Measurements from ENCODE around the gene KLHL36. TPM values are rescaled to one million over a fixed set of nuclear protein-coding genes. Genes with fewer than 3 reads are reported as not detected.

The KLHL36 gene
- total RNA-seq, 1 experiment from 2014 or later, result 22.0 TPM

DNA sequence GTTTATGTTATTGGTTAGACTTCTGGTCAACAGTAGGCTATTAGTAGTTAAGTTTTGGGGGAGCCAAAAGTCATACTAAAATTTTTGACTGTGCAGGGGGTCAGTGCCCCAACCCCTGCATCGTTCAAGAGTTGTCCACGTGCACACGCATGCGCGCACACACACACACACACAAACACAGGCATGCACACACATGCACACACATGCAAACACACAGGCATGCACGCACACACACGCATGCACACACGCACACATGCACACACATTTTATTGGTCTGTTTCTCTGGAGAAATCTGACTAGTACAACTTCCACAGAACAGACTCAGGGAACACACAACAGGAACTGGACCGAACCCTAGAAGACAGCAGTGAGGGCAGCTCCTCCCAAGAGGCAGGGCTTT is 27.1 kb downstream of the KLHL36 start:
- Histone ChIP-seq H3K27ac (ENCODE audit: low read depth, low read length, poor library complexity, severe bottlenecking) (no peak overlapping the region), H3K4me3 (ENCODE audit: low read depth, low read length, poor library complexity, severe bottlenecking) (no peak overlapping the region), H3K9me3 (ENCODE audit: low read depth, low read length, poor library complexity, severe bottlenecking) (no peaks in the 10 kb centered on the region), H3K4me1 (ENCODE audit: insufficient read depth, low read length, poor library complexity, severe bottlenecking) (no peaks in the 10 kb centered on the region), H3K36me3 (ENCODE audit: insufficient read depth, low read length, poor library complexity, severe bottlenecking) (no peaks in the 10 kb centered on the region), H3K27me3 (replicated peaks; ENCODE audit: insufficient read depth, low read depth, low read length, poor library complexity) (no peaks in the 10 kb centered on the region)
- POLR2A ChIA-PET (ENCODE audit: low non-redundant PET), result no interaction called here
- DNase-seq (ENCODE audit: low spot score), result no peak
- intact Hi-C loops (cut with micrococcal nuclease; ENCODE audit: unreplicated experiment), result no loop called here
- TF ChIP-seq EZH2 (IDR thresholded peaks at IDR 0.05; ENCODE audit: borderline replicate concordance, low read depth, low read length, poor library complexity, severe bottlenecking), result no peak
- TF ChIP-seq, protein P1, sequence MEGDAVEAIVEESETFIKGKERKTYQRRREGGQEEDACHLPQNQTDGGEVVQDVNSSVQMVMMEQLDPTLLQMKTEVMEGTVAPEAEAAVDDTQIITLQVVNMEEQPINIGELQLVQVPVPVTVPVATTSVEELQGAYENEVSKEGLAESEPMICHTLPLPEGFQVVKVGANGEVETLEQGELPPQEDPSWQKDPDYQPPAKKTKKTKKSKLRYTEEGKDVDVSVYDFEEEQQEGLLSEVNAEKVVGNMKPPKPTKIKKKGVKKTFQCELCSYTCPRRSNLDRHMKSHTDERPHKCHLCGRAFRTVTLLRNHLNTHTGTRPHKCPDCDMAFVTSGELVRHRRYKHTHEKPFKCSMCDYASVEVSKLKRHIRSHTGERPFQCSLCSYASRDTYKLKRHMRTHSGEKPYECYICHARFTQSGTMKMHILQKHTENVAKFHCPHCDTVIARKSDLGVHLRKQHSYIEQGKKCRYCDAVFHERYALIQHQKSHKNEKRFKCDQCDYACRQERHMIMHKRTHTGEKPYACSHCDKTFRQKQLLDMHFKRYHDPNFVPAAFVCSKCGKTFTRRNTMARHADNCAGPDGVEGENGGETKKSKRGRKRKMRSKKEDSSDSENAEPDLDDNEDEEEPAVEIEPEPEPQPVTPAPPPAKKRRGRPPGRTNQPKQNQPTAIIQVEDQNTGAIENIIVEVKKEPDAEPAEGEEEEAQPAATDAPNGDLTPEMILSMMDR (conservative IDR thresholded peaks at IDR 0.05; ENCODE audit: low read depth, low read length), result no peak
- no TSS peak for BruUV-seq (replicated peaks)
- CTCF ChIA-PET, result no interaction called here

DNA sequence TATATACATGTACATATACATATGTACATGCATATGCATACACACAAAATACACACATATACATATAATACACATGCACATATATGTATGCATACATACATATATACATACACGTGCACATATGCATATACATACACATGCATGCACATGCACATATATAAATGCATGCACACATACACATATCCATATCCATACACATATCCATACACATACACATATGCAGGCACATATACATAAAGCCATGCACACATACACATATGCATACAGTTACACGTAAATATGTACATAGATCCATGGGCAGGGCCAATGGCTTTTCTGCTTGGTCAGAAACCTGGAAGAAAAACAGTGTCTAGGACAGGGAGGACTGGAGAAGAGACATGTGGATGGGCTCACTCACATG is 27.6 kb downstream of the KLHL36 start:
- no peak for DNase-seq (ENCODE audit: low spot score)
- no peaks in the 10 kb centered on the region for H3K9me3 ChIP-seq (ENCODE audit: low read depth, low read length, poor library complexity, severe bottlenecking)
- TF ChIP-seq EZH2 (IDR thresholded peaks at IDR 0.05; ENCODE audit: borderline replicate concordance, low read depth, low read length, poor library complexity, severe bottlenecking), result no peak
- TF ChIP-seq, protein P1 (conservative IDR thresholded peaks at IDR 0.05; ENCODE audit: low read depth, low read length), result no peak
- no TSS peak for BruUV-seq (replicated peaks)
- no peaks in the 10 kb centered on the region for H3K4me1 ChIP-seq (ENCODE audit: insufficient read depth, low read length, poor library complexity, severe bottlenecking)
- H3K27me3 ChIP-seq (replicated peaks; ENCODE audit: insufficient read depth, low read depth, low read length, poor library complexity), result no peaks in the 10 kb centered on the region
- H3K4me3 ChIP-seq (ENCODE audit: low read depth, low read length, poor library complexity, severe bottlenecking), result no peak overlapping the region
- intact Hi-C loops (cut with micrococcal nuclease; ENCODE audit: unreplicated experiment), result no loop called here
- CTCF ChIA-PET, result no interaction called here
- H3K36me3 ChIP-seq (ENCODE audit: insufficient read depth, low read length, poor library complexity, severe bottlenecking), result no peaks in the 10 kb centered on the region
- no peak overlapping the region for H3K27ac ChIP-seq (ENCODE audit: low read depth, low read length, poor library complexity, severe bottlenecking)
- POLR2A ChIA-PET (ENCODE audit: low non-redundant PET), result no interaction called here

DNA sequence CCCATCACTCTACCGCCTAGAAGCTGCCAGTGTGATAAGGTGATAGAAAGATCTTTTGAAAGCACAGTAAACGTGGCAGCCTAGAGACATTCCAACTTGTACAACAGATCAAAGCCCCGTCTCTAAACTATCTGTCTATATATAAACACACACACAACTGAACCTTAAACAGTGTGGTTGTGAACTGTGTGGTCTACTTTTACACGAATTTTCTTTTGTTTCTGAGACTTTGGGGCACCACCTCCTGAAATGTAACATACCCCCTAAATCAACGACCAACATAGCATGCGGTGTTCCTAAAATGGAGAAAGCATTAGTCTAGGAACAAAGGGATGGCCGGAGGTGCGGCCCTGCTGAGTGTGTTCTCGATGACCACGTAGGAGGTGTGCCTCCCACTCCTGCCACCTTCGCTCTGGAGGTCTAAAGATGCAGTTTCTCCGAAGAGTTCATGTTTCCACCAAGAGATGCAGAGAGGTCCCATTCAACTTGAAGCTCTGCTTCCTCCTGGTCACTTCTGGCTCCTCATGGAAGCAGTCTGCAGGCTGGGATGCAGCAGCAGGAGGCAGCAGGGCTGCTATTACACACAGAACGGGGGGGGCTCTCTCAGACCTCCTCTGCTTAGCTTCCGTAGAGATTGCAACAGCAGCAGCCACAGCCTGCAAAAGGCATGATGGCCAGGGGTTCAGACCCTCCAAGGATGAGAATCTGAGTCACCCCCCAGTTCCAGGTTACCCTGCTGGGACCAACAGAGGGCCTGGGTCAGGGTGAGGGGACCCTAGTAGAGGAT is 28.9 kb downstream of the KLHL36 start:
- DNase-seq (ENCODE audit: low spot score), result no peak
- ChIA-PET CTCF (no interaction called here), POLR2A (ENCODE audit: low non-redundant PET) (no interaction called here)
- Histone ChIP-seq H3K4me3 (ENCODE audit: low read depth, low read length, poor library complexity, severe bottlenecking) (no peak overlapping the region), H3K9me3 (ENCODE audit: low read depth, low read length, poor library complexity, severe bottlenecking) (no peaks in the 10 kb centered on the region), H3K4me1 (ENCODE audit: insufficient read depth, low read length, poor library complexity, severe bottlenecking) (no peaks in the 10 kb centered on the region), H3K27me3 (replicated peaks; ENCODE audit: insufficient read depth, low read depth, low read length, poor library complexity) (no peaks in the 10 kb centered on the region), H3K27ac (ENCODE audit: low read depth, low read length, poor library complexity, severe bottlenecking) (no peak overlapping the region), H3K36me3 (ENCODE audit: insufficient read depth, low read length, poor library complexity, severe bottlenecking) (no peaks in the 10 kb centered on the region)
- TF ChIP-seq, protein P1 (conservative IDR thresholded peaks at IDR 0.05; ENCODE audit: low read depth, low read length), result no peak
- intact Hi-C loops (cut with micrococcal nuclease; ENCODE audit: unreplicated experiment), result no loop called here
- no TSS peak for BruUV-seq (replicated peaks)

Measured in A673 (cell line).